SU-DHL-6 (cell line): ENCODE measurements around the gene TTYH3.

Experiments
- H2AFZ ChIP-seq: fragments of 200-600 bp; sonication (generic); 2 replicates; pipeline ENCODE4 v1.6.1; 2014; ENCODE audit warnings: low read depth, mild to moderate bottlenecking, moderate library complexity, mixed read lengths, antibody characterized with exemption, low read length; ENCODE audit not compliant: severe bottlenecking
- H3F3A ChIP-seq: fragments of 200-600 bp; shearing (Covaris generic); 2 replicates; pipeline ENCODE4 v1.6.0; 2016; ENCODE audit warnings: antibody characterized with exemption, mild to moderate bottlenecking; ENCODE audit not compliant: insufficient read depth
- H3K27ac ChIP-seq: fragments of 200-600 bp; sonication (generic); 2 replicates; pipeline ENCODE4 v1.5.1; 2016; ENCODE audit warnings: low read depth, mild to moderate bottlenecking, low read length, moderate library complexity, mixed read lengths
- H3K27me3 ChIP-seq: fragments of 200-600 bp; sonication (generic), shearing (Covaris generic); 2 replicates; pipeline ENCODE4 v1.6.0; 2014; ENCODE audit warnings: mild to moderate bottlenecking, low read length
- H3K36me3 ChIP-seq: fragments of 200-600 bp; sonication (generic); 2 replicates; pipeline ENCODE4 v1.6.1; 2014; ENCODE audit warnings: mild to moderate bottlenecking, low read length, mixed read lengths
- H3K4me2 ChIP-seq: fragments of 300-600, 200-600 bp; shearing (Covaris generic), sonication (generic); 2 replicates; pipeline ENCODE4 v1.6.0; 2014; ENCODE audit warnings: low read length, low read depth, mild to moderate bottlenecking; ENCODE audit not compliant: poor library complexity, severe bottlenecking
- H3K4me3 ChIP-seq: fragments of 200-600 bp; sonication (generic); 2 replicates; pipeline ENCODE4 v1.5.1; 2014; ENCODE audit warnings: antibody characterized with exemption, low read length, mild to moderate bottlenecking, mixed read lengths; ENCODE audit not compliant: insufficient read depth, poor library complexity, severe bottlenecking
- H3K79me2 ChIP-seq: fragments of 200-600 bp; sonication (generic); 2 replicates; pipeline ENCODE4 v1.6.1; 2014; ENCODE audit warnings: mild to moderate bottlenecking, low read length, moderate library complexity; ENCODE audit not compliant: insufficient read depth
- H3K9ac ChIP-seq: fragments of 200-600 bp; sonication (generic); 2 replicates; pipeline ENCODE4 v1.7.0; 2014; ENCODE audit warnings: mild to moderate bottlenecking, low read length
- H3K9me2 ChIP-seq: fragments of 200-600 bp; sonication (generic); replicated peaks from 2 replicates; pipeline ENCODE4 v1.6.1; 2014; ENCODE audit warnings: low read length; ENCODE audit not compliant: insufficient read depth
- H3K9me3 ChIP-seq: fragments of 200-600 bp; sonication (generic); 2 replicates; pipeline ENCODE4 v1.6.1; 2014; ENCODE audit warnings: low read length, mixed read lengths; ENCODE audit not compliant: insufficient read depth
- H4K20me1 ChIP-seq: fragments of 200-600 bp; sonication (generic); 2 replicates; pipeline ENCODE4 v1.6.1; 2014; ENCODE audit warnings: low read depth, mild to moderate bottlenecking, antibody characterized with exemption, low read length, moderate library complexity, mixed read lengths
- EZH2phosphoT487 ChIP-seq: fragments of 200-600 bp; sonication (generic), shearing (Covaris generic); conservative IDR thresholded peaks from 2 replicates; pipeline ENCODE4 v1.6.1; 2018; ENCODE audit warnings: mild to moderate bottlenecking, antibody characterized with exemption, low read length, moderate library complexity, mixed read lengths
- TF ChIP-seq, protein P1 (sequence below): fragments of 200-600 bp; sonication (generic); IDR thresholded peaks from one replicate; pipeline ENCODE4 v1.5.1; 2017; ENCODE audit warnings: antibody characterized with exemption, mild to moderate bottlenecking, low read length, moderate library complexity; ENCODE audit not compliant: insufficient read depth, poor library complexity, severe bottlenecking

The TTYH3 gene

DNA sequence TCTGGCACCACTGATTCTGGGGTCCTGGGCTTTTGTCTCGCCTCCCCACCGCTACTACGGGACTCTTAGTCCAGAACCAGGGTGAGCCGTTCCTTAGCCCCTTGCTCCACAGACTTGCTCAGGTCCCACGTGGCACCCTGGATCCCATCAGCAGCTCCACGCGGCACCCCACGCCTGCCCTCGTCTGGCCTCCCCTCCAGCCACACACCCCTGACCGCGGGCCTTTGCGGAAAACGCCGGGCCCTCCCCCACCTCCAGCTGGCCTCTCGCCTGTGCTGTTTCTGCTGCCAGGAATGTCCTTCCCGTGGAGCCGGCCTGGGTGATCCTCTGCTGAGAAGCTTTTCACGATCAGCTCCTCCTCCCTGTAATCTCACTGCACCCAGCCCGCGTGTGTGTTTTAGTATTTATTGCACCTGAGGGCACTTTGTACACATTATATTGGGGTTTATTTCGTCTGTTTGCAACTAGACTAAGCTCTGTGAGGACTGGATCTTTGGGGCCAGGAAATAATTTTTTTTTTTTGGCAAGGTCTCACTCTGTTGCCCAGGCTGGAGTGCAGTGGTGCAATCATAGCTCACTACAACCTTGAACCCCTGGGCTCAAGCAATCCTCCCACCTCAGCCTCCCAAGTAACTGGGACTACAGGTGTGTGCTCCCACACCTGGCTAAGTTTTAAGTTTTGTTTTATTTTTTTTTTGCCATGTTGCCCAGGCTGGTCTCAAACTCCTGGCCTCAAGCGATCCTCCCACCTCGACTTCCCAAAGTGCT, 10.5 kb upstream of the TTYH3 start:
- H4K20me1 ChIP-seq = no peaks in the 10 kb centered on the region
- H3K27me3 ChIP-seq = no peaks in the 10 kb centered on the region
- TF ChIP-seq, protein P1, sequence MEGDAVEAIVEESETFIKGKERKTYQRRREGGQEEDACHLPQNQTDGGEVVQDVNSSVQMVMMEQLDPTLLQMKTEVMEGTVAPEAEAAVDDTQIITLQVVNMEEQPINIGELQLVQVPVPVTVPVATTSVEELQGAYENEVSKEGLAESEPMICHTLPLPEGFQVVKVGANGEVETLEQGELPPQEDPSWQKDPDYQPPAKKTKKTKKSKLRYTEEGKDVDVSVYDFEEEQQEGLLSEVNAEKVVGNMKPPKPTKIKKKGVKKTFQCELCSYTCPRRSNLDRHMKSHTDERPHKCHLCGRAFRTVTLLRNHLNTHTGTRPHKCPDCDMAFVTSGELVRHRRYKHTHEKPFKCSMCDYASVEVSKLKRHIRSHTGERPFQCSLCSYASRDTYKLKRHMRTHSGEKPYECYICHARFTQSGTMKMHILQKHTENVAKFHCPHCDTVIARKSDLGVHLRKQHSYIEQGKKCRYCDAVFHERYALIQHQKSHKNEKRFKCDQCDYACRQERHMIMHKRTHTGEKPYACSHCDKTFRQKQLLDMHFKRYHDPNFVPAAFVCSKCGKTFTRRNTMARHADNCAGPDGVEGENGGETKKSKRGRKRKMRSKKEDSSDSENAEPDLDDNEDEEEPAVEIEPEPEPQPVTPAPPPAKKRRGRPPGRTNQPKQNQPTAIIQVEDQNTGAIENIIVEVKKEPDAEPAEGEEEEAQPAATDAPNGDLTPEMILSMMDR = no peak
- no peak overlapping the region for H3K4me3 ChIP-seq
- H3K79me2 ChIP-seq = no peaks in the 10 kb centered on the region
- H3K9ac ChIP-seq = no peak overlapping the region
- no peaks in the 10 kb centered on the region for H3K9me3 ChIP-seq
- H2AFZ ChIP-seq = no peak overlapping the region
- H3K4me2 ChIP-seq = no peak overlapping the region
- H3K36me3 ChIP-seq = no peaks in the 10 kb centered on the region
- no peaks in the 10 kb centered on the region for H3K9me2 ChIP-seq
- no peak overlapping the region for H3K27ac ChIP-seq
- H3F3A ChIP-seq = no peaks in the 10 kb centered on the region

DNA sequence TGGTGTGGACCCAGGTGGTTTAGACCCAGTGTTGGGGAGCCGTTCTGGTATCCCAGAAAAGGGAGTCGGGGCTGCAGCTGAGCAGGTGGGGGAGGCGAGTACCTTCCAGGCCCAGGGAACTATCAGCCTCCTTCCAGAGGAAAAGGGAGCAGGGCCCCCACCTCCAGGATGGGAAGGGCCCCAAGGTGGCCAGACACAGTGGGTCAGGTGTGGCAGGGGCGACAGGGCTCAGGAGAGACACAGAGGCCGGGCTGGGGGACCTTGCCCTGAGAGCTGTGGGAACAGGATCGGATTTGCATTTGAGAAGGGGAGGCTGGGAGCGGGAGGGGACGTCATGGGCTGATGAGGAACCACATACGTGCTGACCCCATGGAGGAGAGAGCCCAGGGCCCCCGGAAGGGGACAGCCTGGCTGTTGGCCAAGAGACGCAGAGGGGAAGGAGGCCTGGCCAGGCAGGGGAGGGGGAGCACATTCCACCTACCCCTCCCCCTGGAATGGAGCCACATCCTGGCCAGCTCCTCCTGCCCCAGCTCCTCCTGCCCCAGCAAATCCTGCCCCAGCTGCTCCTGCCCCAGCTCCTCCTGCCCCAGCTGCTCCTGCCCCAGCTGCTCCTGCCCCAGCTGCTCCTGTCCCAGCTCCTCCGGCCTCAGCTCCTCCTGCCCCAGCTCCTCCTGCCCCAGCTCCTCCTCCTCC, 9.7 kb upstream of the TTYH3 start:
- H3F3A ChIP-seq = no peaks in the 10 kb centered on the region
- H3K36me3 ChIP-seq = no peaks in the 10 kb centered on the region
- no peak overlapping the region for H3K4me2 ChIP-seq
- TF ChIP-seq EZH2phosphoT487 = no peak
- TF ChIP-seq, protein P1 = no peak
- no peak overlapping the region for H3K4me3 ChIP-seq
- H4K20me1 ChIP-seq = no peaks in the 10 kb centered on the region
- H3K79me2 ChIP-seq = no peaks in the 10 kb centered on the region
- H3K9ac ChIP-seq = no peak overlapping the region
- H3K9me2 ChIP-seq = no peaks in the 10 kb centered on the region
- H2AFZ ChIP-seq = no peak overlapping the region
- H3K9me3 ChIP-seq = no peaks in the 10 kb centered on the region
- H3K27me3 ChIP-seq = no peaks in the 10 kb centered on the region
- no peak overlapping the region for H3K27ac ChIP-seq

DNA sequence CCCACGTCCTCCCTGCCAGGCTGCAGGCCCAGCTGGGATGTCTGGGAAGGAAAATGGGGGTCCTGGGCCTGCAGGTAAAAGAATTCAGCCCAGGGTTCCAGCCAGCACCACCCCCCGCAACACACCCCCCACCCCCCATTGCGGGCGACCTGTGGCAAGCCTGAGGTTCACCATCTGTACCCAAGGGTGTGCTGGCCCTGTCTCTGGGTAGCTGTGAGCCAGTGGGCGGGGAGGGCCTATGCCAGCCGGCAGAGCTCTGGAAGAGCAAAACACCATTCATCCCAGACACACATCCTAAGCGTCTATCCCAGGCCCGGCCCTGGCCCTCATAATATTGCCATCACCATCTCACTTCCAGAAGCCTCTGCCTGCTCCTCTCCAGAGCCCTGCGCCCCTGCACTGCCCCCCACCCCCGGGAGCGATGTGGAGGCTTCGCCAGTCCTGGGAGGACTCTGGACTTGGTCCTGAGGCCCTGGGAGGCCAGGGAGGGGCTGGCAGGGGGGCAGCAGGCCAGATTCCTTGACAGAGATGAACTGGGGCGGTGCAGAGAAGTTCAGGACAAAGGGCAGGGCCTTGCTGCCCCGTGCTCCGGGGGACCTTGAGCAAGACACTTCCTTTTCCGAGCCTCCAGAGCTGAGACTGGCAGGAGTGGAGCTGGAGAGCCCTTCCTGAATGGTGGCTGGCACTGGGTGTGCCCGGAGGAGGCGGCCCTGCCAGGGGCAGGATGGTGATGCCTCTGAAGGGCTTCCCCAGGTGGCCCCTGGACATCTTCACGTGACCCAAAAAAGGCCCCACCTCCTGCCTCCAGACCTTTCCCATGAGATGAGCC, 8.7 kb upstream of the TTYH3 start:
- no peak overlapping the region for H3K4me2 ChIP-seq

More for the DNA sequence above, 8.7 kb upstream of the TTYH3 start:
- Histone ChIP-seq H3K27me3 (no peaks in the 10 kb centered on the region), H3K9me2 (no peaks in the 10 kb centered on the region), H3K9ac (no peak overlapping the region), H3K36me3 (no peaks in the 10 kb centered on the region), H3F3A (no peaks in the 10 kb centered on the region), H2AFZ (no peak overlapping the region), H3K27ac (no peak overlapping the region), H4K20me1 (no peaks in the 10 kb centered on the region), H3K4me3 (no peak overlapping the region), H3K79me2 (no peaks in the 10 kb centered on the region), H3K9me3 (no peaks in the 10 kb centered on the region)
- no peak for TF ChIP-seq EZH2phosphoT487
- TF ChIP-seq, protein P1 = no peak
